NCI-H146 treated with DMSO at 0.1 percent for 48 hours (cell line): Measurements from ENCODE around the gene POTEJ.
"Not testable (repeated sequence)": the region's sequence is repeated elsewhere in the genome, so short reads cannot be mapped to it uniquely, and the experiment has no call there.

ENCODE experiments used
- DNase-seq: peaks from one replicate; lab custom pipeline; 2025; ENCODE audit not compliant: unreplicated experiment; lab: John Stamatoyannopoulos, UW

POTEJ gene

GRCh38 chr2:130601648-130602302 lies 9.5 kb upstream of the POTEJ start:
- DNase-seq: not testable (repeated sequence)

GRCh38 chr2:130608276-130609001 lies 2.8 kb upstream of the POTEJ start:
- DNase-seq: not testable (repeated sequence)

- DNase-seq: not testable (repeated sequence)
These were observed 2.0 kb upstream of the POTEJ start for GRCh38 chr2:130609002-130609920.

GRCh38 chr2:130610486-130610885 lies 754 bp upstream of the POTEJ start:
- DNase-seq: not testable (repeated sequence)

- not testable (repeated sequence) for DNase-seq
These were observed 17.7 kb downstream of the POTEJ start for GRCh38 chr2:130628784-130629475.

GRCh38 chr2:130638973-130639372 lies 27.7 kb downstream of the POTEJ start:
- not testable (repeated sequence) for DNase-seq

- not testable (repeated sequence) for DNase-seq
These were observed 30.4 kb downstream of the POTEJ start for GRCh38 chr2:130641688-130642087.

- DNase-seq: not testable (repeated sequence)
These were observed 38.0 kb downstream of the POTEJ start for GRCh38 chr2:130649285-130649684.

GRCh38 chr2:130664506-130664905 lies 53.3 kb downstream of the POTEJ start:
- not testable (repeated sequence) for DNase-seq

- DNase-seq: not testable (repeated sequence)
These were observed 54.4 kb downstream of the POTEJ start for GRCh38 chr2:130665596-130665995.

- not testable (repeated sequence) for DNase-seq
These were observed 56.3 kb downstream of the POTEJ start for GRCh38 chr2:130667516-130667915.

- not testable (repeated sequence) for DNase-seq
These were observed 58.9 kb downstream of the POTEJ start for GRCh38 chr2:130670026-130670745.

- DNase-seq: not testable (repeated sequence)
These were observed 81.0 kb downstream of the POTEJ start for GRCh38 chr2:130692041-130692770.

GRCh38 chr2:130693474-130693873 lies 82.2 kb downstream of the POTEJ start:
- not testable (repeated sequence) for DNase-seq

- DNase-seq: not testable (repeated sequence)
These were observed 92.0 kb downstream of the POTEJ start for GRCh38 chr2:130703250-130703649.
